Calu3 (cell line): ENCODE results near the gene CAMKMT. TPM values are rescaled to one million over a fixed set of nuclear protein-coding genes. Genes with fewer than 3 reads are reported as not detected.

ENCODE experiments used
- BruUV-seq: library from RNA; stranded (reverse); fragments of 400-500 nt; replicated peaks from 2 replicates; lab custom pipeline; 2021; lab: Mats Ljungman, UMichigan
- CTCF ChIA-PET: fragments of 300-600 bp; sonication (Branson Sonifier 250); formaldehyde crosslinking; loops from one replicate; lab custom pipeline; 2022; ENCODE audit warnings: antibody characterized with exemption; lab: Charles Lee
- DNase-seq: peaks from one replicate; pipeline ENCODE4 v3.0.0; 2022
- H3K27ac Mint-ChIP-seq: one replicate; pipeline ENCODE4 v1.8.0; 2022; ENCODE audit warnings: mixed read lengths; ENCODE audit not compliant: unreplicated experiment
- H3K27me3 Mint-ChIP-seq: one replicate; pipeline ENCODE4 v1.8.0; 2022; ENCODE audit warnings: mixed read lengths; ENCODE audit not compliant: unreplicated experiment
- H3K36me3 Mint-ChIP-seq: one replicate; pipeline ENCODE4 v1.8.0; 2022; ENCODE audit warnings: mild to moderate bottlenecking, moderate library complexity, mixed read lengths; ENCODE audit not compliant: insufficient read depth, unreplicated experiment
- H3K4me1 Mint-ChIP-seq: one replicate; pipeline ENCODE4 v1.8.0; 2022; ENCODE audit warnings: mild to moderate bottlenecking, low read depth, mixed read lengths; ENCODE audit not compliant: unreplicated experiment
- H3K4me3 Mint-ChIP-seq: one replicate; pipeline ENCODE4 v1.8.0; 2022; ENCODE audit warnings: mild to moderate bottlenecking, low read depth, moderate library complexity, mixed read lengths; ENCODE audit not compliant: unreplicated experiment
- H3K9me3 Mint-ChIP-seq: one replicate; pipeline ENCODE4 v1.8.0; 2022; ENCODE audit warnings: low read depth, mixed read lengths; ENCODE audit not compliant: unreplicated experiment
- CTCF ChIP-seq: fragments of 200-600 bp; IDR thresholded peaks from one replicate; pipeline ENCODE4 v1.8.0; 2022; ENCODE audit warnings: antibody characterized with exemption; ENCODE audit not compliant: unreplicated experiment
- intact Hi-C: fragments of 100-400 bp; cut with micrococcal nuclease; formaldehyde crosslinking; loops from one replicate; pipeline ENCODE4 v1.10.0; 2022; ENCODE audit not compliant: unreplicated experiment
- total RNA-seq: library from RNA; stranded (reverse); gene quantifications from 2 replicates; pipeline ENCODE4 v1.2.3, GENCODE V29; 2022

Gene CAMKMT
- total RNA-seq, 1 experiment from 2014 or later, result 20.6 TPM

DNA sequence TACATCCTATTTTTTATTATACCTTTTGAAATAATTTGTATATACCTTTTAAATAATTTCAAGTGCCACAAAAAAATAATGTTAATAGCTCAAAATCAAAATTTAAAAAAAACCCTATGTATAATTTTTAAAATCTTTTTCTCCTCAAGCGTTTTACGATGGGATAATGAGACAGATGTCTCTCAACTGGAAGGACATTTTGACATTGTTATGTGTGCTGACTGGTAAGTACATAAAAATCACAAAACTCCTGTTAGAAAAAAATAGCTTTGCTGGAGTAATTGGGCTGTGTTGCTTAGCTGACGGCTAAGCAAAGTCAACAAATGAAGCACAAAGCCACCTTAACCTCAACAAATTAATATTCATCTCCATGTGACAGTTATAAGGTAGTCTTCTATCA, 381.7 kb downstream of the CAMKMT start:
- Mint-ChIP-seq H3K27me3 (no peaks in the 10 kb centered on the region), H3K27ac (no peak overlapping the region), H3K9me3 (no peaks in the 10 kb centered on the region), H3K4me1 (peaks cover 27% of the 10 kb centered on the region), H3K4me3 (no peak overlapping the region), H3K36me3 (no peaks in the 10 kb centered on the region)
- TF ChIP-seq CTCF, result no peak
- intact Hi-C loops, result no loop called here
- no peak for DNase-seq
- BruUV-seq, result no TSS peak
- CTCF ChIA-PET, result no interaction called here

- TF ChIP-seq CTCF, result no peak
- BruUV-seq, result no TSS peak
- intact Hi-C loops, result no loop called here
- DNase-seq, result no peak
- H3K36me3 Mint-ChIP-seq, result no peaks in the 10 kb centered on the region
- H3K9me3 Mint-ChIP-seq, result no peaks in the 10 kb centered on the region
- H3K27ac Mint-ChIP-seq, result no peak overlapping the region
- CTCF ChIA-PET, result interaction anchor here (1.0 kb wide), 1 partner anchor 19 kb away, joined by 3 read pairs; no protein-coding TSS in a partner anchor
- no peak overlapping the region for H3K4me3 Mint-ChIP-seq
- H3K27me3 Mint-ChIP-seq, result no peaks in the 10 kb centered on the region
- H3K4me1 Mint-ChIP-seq, result peaks cover 27% of the 10 kb centered on the region
These were observed 383.5 kb downstream of the CAMKMT start for GRCh38 chr2:44744961-44745892.

GRCh38 chr2:44745922-44746766, 384.4 kb downstream of the CAMKMT start:
- intact Hi-C loops, result no loop called here

More at GRCh38 chr2:44745922-44746766, 384.4 kb downstream of the CAMKMT start:
- H3K36me3 Mint-ChIP-seq, result no peaks in the 10 kb centered on the region
- peaks cover 27% of the 10 kb centered on the region for H3K4me1 Mint-ChIP-seq
- no peak overlapping the region for H3K27ac Mint-ChIP-seq
- H3K9me3 Mint-ChIP-seq, result no peaks in the 10 kb centered on the region
- no peak for DNase-seq
- CTCF ChIA-PET, result interaction anchor here (1.0 to 1.7 kb wide), 2 partner anchors 14 to 20 kb away, joined by 3 read pairs; no protein-coding TSS in a partner anchor
- TF ChIP-seq CTCF, result no peak
- BruUV-seq, result no TSS peak
- no peaks in the 10 kb centered on the region for H3K27me3 Mint-ChIP-seq
- no peak overlapping the region for H3K4me3 Mint-ChIP-seq
